ENCODE measurements around the gene NEK8.
"Not testable (repeated sequence)": the region's sequence is repeated elsewhere in the genome, so short reads cannot be mapped to it uniquely, and the experiment has no call there.

The NEK8 gene

GRCh38 chr17:28710861-28711722, 17.5 kb upstream of the NEK8 start:
- peak; percentile 87 for DNase-seq

GRCh38 chr17:28711723-28712031, 16.9 kb upstream of the NEK8 start, which contains the start of gene PROCA1:
Gene PROCA1, minus strand, starts transcription at chr17:28711888. Its CDS starts 228 bp downstream, at chr17:28711660.
- DNase-seq = no peak

DNA sequence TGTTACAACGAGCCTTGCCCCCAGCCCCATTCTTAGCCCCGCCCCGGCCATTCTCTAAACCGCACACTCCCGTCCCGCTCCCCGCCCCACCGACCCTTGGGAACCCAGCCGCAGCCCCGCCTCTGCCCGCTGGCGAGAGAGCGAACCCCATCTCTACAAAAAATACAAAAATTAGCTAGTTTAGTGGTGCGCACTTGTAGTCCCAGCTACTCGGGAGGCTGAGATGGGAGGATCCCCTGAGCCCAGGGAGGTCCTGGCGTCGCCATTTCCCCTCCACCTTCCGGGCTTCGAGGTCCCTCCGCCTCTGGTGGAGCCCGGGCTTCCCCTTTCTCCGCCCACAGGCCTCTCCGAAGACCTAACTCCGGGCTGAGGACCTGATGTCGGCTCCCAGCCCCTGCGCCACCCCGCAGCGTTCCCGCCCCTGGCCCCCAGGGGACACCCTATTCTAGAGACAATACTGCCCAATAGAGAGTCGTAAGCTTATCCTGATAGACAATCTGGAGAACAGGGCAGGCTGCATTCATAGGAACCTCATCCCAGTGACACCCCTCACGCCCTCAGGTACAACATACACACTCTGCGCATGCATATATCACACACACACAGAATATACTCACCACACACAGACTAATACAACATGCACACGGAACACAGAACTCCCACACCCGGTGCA, 16.4 kb upstream of the NEK8 start:
- DNase-seq = no peak

DNA sequence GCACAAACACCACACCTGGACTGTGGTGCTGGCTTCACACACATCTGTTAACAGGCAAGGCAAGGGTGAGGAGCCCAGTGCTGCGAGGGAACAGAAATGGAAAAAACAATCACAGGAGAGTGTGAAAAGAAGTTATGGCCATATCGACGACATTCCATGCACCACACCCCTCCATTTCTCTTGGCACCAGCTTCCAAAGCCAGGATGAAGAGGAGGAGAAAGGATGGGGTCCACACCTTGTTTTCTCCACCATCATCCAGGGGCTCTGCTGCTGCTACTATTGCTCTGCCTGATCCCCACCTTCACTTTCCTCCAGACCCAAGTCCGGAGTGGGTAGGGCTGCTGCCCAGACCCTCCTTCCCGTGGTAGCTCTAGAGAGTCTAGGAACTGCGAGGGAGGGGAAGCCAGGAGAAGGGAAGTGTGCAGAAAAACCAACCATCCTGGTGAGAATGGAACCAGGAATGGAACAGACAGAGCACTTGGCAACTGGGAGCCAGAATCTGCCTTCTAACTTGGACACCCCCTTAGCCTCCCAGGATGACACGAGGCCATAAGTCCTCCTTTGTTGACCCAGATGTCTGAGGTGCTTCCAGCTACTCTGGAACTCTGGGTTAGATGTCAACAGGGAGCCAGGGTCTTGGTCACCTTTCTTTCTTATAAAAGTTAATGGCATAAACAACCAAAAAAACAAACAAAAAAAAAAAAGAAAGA, 15.7 kb upstream of the NEK8 start:
- DNase-seq = no peak

- DNase-seq = no peak
These were observed 14.3 kb upstream of the NEK8 start for GRCh38 chr17:28714281-28714680.

DNA sequence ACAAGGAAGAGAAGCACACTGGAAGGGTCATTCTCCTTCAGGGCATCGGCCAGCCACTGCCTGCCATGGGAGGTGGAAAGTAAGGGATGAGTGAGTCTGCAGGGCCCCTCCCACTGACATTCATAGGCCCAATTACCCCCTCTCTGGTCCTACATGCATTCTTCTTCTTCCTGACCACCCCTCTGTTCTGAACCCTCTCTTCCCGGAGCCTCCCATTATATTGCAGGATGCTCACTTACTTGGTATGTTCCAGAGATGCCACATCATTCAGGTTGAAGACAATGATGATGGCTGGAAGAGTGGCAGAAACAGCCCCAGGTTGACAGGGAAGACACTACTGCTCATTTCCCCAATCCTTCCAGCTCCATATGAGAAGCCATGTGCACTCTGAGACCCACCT, 13.4 kb upstream of the NEK8 start:
- DNase-seq = no peak

GRCh38 chr17:28716740-28717577, 11.6 kb upstream of the NEK8 start:
- peak; percentile 47 for DNase-seq

DNA sequence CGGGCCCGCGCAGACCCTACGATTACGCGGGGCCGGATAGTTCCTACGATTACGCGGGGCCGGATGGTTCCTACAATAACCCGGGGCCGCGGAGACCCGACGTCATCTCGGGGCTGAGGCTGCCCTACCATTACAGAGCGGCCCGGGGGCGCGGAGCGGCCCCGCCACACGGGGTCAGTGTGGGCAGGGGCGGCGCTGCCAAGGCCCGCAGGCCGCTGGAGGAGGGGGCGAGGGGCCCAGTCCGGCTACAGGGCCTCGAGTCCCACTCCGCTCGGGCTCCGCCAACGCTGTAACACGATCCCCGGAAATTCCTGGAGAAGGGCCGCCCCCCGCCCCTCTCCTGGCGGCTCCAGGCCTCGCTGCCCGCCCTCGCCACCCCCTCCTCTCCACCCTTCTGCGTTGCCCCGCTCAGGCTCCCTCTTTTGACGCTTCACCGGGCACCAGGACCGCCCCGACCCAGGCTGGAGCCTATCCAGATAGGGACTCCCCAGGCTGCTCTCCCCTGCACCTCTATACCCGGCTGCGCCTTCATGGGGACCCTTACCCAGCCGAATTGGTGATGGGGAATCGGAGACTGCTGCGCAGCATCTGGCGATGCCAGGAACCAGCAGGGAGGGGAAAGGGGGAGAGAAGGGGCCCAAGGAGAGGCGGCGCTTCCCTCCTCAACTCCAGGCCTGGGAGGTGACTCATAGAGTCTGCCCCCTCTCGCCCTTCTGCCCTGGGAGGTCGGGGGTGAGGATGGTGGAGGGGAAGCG, 10.8 kb upstream of the NEK8 start, which contains the start of gene RAB34:
TSS of gene RAB34 (minus strand) at position 291 of the 755 bp plus-strand sequence. CDS start 602 bp downstream, outside the sequence.
- peak; percentile 83 for DNase-seq

GRCh38 chr17:28718333-28719020, 10.1 kb upstream of the NEK8 start:
- DNase-seq = no peak

DNA sequence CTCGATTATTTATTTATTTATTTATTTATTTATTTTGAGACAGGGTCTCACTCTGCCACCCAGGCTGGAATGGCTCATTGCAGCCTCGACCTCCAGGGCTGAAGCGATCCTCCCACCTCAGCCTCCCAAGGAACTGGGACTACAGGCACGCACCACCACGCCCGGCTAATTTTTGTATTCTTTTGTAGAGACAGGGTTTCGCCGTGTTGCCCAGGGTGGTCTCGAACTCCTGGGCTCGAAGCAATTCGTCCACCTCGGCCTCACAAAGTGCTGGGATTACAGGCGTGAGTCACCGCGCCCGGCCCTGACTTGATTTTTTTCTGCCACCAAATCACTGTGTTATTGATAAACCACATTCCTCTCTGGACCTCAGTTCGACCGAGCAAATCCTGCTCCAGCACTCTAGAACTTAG, 9.6 kb upstream of the NEK8 start:
- no peak for DNase-seq

- DNase-seq = no peak
These were observed 8.2 kb upstream of the NEK8 start for GRCh38 chr17:28720247-28720996.

DNA sequence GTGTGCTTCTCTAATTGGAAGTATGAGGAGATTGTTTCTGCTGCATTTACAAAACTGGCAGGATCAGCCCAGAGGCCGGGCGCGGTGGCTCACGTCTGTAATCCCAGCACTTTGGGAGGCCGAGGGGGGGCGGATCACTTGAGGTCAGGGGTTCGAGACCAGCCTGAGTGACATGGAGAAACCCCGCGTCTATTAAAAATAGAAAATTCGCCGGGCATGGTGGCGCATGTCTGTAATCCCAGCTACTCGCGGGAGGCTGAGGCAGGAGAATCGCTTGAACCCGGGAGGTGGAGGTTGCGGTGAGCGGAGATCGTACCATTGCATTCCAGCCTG, 7.6 kb upstream of the NEK8 start:
- DNase-seq = not testable (repeated sequence)

DNA sequence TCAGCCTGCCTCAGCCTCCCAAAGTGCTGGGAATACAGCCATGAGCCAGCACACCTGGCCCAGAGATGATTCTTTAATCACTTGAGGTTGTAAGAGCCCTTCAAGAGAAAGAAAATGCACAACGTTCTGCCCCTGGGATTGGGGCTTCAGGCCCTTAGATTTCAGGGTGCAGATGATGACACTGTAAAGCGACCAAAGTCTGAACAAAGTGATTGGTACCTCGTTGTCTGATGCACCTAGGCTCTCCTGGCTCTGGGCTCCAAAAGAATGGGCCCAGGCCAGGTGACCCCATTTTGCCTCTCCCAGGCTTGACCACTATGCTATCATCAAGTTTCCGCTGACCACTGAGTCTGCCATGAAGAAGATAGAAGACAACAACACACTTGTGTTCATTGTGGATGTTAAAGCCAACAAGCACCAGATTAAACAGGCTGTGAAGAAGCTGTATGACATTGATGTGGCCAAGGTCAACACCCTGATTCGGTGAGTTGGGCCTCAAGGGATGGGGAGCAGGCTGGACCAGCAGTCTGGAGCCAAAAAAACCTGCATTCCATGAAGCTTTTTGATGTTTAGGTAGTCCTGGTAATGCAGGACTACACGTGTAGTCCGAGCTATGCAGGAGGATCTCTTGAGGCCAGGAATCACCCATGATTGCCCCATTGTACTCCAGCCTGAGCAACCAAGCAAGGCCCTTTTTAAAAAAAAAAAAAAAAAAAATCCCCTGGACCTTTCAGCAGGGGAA, 6.0 kb upstream of the NEK8 start:
- no peak for DNase-seq

DNA sequence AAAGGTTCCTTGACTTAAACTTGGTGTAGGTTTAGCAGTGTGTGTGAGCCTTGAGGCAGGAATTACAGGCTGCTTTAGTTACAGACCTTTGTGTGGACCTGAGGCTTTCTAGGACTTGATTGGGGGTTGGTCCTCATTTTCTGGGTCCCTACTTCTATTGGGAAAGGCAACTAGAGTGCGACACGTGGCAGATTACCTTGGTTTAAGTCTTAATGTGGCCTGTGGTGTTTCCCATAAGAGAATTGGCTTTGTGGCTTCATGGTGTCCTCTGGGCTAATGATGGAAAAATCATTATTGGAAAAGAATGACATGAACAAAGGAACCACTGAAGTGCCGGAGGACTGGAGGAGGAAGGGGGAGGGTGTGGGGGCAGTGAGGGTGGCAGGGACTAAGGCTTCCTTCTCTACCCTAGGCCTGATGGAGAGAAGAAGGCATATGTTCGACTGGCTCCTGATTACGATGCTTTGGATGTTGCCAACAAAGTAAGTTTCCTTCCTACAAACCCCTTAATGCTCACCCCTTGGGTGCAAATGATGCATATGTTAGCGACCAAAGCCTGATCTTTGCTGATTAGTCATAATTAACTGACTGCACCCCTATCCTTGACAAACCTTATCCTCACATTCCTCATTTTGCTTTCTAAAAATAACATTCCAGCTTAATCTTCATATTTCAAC, 5.3 kb upstream of the NEK8 start:
- no peak for DNase-seq

DNA sequence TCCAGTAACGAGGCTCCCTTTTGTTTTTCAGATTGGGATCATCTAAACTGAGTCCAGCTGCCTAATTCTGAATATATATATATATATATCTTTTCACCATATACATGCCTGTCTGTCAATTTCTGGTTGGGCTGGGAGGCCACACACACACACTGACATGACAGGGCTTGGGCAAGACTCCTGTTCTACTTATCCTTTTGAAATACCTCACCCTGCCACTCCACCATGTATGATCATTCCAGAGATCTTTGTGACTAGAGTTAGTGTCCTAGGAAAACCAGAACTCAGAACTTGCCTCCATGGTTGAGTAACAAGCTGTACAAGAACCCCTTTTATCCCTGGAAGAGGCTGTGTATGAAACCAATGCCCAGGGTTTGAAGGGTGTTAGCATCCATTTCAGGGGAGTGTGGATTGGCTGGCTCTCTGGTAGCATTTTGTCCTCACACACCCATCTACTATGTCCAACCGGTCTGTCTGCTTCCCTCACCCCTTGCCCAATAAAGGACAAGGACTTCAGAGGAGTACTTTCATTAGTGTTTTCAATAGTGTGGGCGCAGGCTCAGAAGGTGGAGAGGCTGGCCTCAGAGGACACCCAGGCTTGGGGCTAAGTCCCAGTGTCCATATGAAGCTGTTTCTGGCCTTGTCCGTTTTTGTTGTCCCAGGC, 4.6 kb upstream of the NEK8 start:
- DNase-seq = not testable (repeated sequence)

GRCh38 chr17:28724500-28725165, 4.0 kb upstream of the NEK8 start:
- DNase-seq = no peak

GRCh38 chr17:28725166-28725659, 3.4 kb upstream of the NEK8 start:
- DNase-seq = peak; percentile 79

DNA sequence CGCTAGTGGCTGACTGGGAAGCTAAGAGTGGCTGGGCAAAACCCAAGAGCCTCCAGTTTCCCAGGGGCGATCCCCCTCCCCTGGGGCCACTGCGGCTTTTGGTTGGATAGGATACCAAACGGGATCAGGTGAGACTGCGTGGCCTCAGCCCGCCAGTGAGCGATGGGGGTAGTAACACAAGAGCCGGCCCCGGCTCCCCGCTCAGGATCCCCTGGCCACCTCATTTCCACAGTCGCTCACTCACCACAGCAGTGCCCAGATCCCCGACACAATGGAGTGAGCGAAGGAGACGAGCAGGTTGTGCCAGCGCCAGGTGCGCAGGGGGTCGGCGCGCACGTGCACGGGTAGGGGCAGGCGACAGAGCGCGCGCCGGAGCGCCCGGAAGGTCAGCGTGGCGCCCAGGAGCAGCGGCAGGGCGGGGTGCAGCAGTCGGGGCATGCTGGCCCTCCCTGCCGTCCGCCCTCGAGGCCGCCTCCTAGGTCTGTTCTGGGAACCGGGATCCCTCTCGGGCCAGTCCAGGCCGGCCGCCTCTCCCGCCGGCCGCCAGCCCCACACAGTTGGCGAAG, 2.8 kb upstream of the NEK8 start:
- peak; percentile 83 for DNase-seq
